Panc1 (cell line): ENCODE results near the gene PTPRA. TPM values are rescaled to one million over a fixed set of nuclear protein-coding genes. Genes with fewer than 3 reads are reported as not detected.

Source experiments
- ATAC-seq: fragments of 200-7000 bp; cut with Tn5 transposase; 2 replicates; pipeline ENCODE4 v1.9.1; 2020; ENCODE audit warnings: mild to moderate bottlenecking, moderate library complexity
- BruUV-seq: library from RNA; stranded (reverse); fragments of 400-500 nt; replicated peaks from 2 replicates; lab custom pipeline; 2021; lab: Mats Ljungman, UMichigan
- CTCF ChIA-PET: fragments of 300-600 bp; sonication (Branson Sonifier 250); formaldehyde crosslinking; loops from one replicate; lab custom pipeline; 2022; ENCODE audit warnings: antibody characterized with exemption; lab: Charles Lee
- POLR2A ChIA-PET: fragments of 300-600 bp; sonication (Branson Sonifier 250); formaldehyde crosslinking; loops from one replicate; lab custom pipeline; 2022; ENCODE audit warnings: antibody characterized with exemption; lab: Charles Lee
- DNase-seq: peaks from one replicate; pipeline ENCODE4 v3.0.0-alpha.2; 2010; ENCODE audit warnings: low read depth, low spot score
- H3K27ac ChIP-seq: 2 replicates; pipeline ENCODE4 v1.5.1; 2011; ENCODE audit warnings: mild to moderate bottlenecking, low read length, inconsistent platforms
- H3K27me3 ChIP-seq: fragments of 200-500 bp; sonication (Bioruptor generic); 2 replicates; pipeline ENCODE4 v1.6.0; 2014; ENCODE audit warnings: low read length, inconsistent platforms; ENCODE audit not compliant: control insufficient read depth, insufficient read depth
- H3K36me3 ChIP-seq: fragments of 200-500 bp; sonication (Bioruptor generic); 2 replicates; pipeline ENCODE4 v1.5.1; 2014; ENCODE audit warnings: inconsistent platforms, mild to moderate bottlenecking, low read length, moderate library complexity; ENCODE audit not compliant: control insufficient read depth, insufficient read depth
- H3K4me1 ChIP-seq: 2 replicates; pipeline ENCODE4 v1.5.1; 2011; ENCODE audit warnings: inconsistent platforms, mild to moderate bottlenecking, low read length, moderate library complexity; ENCODE audit not compliant: control insufficient read depth, insufficient read depth
- H3K4me3 ChIP-seq, 2 experiments: 2 replicates each; pipeline ENCODE4 v1.5.1; 2011 to 2012; ENCODE audit warnings: low read depth in 2 of 2, low read length in 2 of 2, mild to moderate bottlenecking in 2 of 2, inconsistent platforms in 1 of 2, moderate library complexity in 1 of 2
- H3K9me3 ChIP-seq: fragments of 200-500 bp; sonication (Bioruptor generic); 2 replicates; pipeline ENCODE4 v1.5.1; 2014; ENCODE audit warnings: low read depth, mild to moderate bottlenecking, inconsistent platforms, low read length, moderate library complexity; ENCODE audit not compliant: control insufficient read depth, insufficient read depth
- CTCF ChIP-seq: fragments of 450-650 bp; IDR thresholded peaks from 2 replicates; pipeline ENCODE4 v1.5.1; 2017; ENCODE audit warnings: mild to moderate bottlenecking
- POLR2AphosphoS5 ChIP-seq: IDR thresholded peaks from 2 replicates; pipeline ENCODE4 v1.6.1; 2012; ENCODE audit warnings: mild to moderate bottlenecking, low read depth, low read length, moderate library complexity
- REST ChIP-seq, 2 experiments: IDR thresholded peaks; 2 replicates each; pipeline ENCODE4 v1.6.1; 2011 to 2012; ENCODE audit warnings: low read depth in 2 of 2, control low read depth in 1 of 2, low read length in 1 of 2, mild to moderate bottlenecking in 1 of 2, moderate library complexity in 1 of 2; ENCODE audit not compliant: insufficient read depth in 1 of 2
- SIN3A ChIP-seq: IDR thresholded peaks from 2 replicates; pipeline ENCODE4 v1.6.1; 2012; ENCODE audit warnings: low read depth, mild to moderate bottlenecking, low read length, moderate library complexity, borderline replicate concordance; ENCODE audit not compliant: insufficient read depth
- TCF7L2 ChIP-seq: IDR thresholded peaks from 2 replicates; pipeline ENCODE4 v1.6.1; 2011; ENCODE audit warnings: mild to moderate bottlenecking, low read depth, low read length, inconsistent platforms
- in situ Hi-C: cut with HindIII; loops from 2 replicates; pipeline ENCODE4 v1.10.0; 2016; ENCODE audit warnings: low sequenced_read_pairs, low pct_unique_long_range_greater_than_20kb
- intact Hi-C: fragments of 100-400 bp; cut with micrococcal nuclease; formaldehyde crosslinking; loops from one replicate; pipeline ENCODE4 v1.10.0; 2022; ENCODE audit not compliant: unreplicated experiment
- total RNA-seq: library from RNA; stranded (reverse); gene quantifications from one replicate; pipeline ENCODE4 v1.2.1, GENCODE V29; 2021; ENCODE audit not compliant: unreplicated experiment

PTPRA gene
- total RNA-seq, 1 experiment from 2014 or later: 56.6 TPM

- H3K36me3 ChIP-seq: no peaks in the 10 kb centered on the region
- TF ChIP-seq REST (IDR thresholded peaks at IDR 0.05; ENCODE audit: insufficient read depth in 1 of 2, low read depth in 2 of 2, low read length in 1 of 2) (no peak), POLR2AphosphoS5 (no peak), SIN3A (no peak), TCF7L2 (no peak), CTCF (no peak)
- ChIA-PET POLR2A (no interaction called here), CTCF (no interaction called here)
- H3K27me3 ChIP-seq: peaks cover 11% of the 10 kb centered on the region; the same call in 1 of the 2 replicates
- no peak overlapping the region for H3K4me3 ChIP-seq
- ATAC-seq (no peak), DNase-seq (no peak)
- H3K27ac ChIP-seq: no peak overlapping the region
- in situ Hi-C loops: no loop called here
- H3K4me1 ChIP-seq: no peaks in the 10 kb centered on the region
- no peaks in the 10 kb centered on the region for H3K9me3 ChIP-seq
- intact Hi-C loops: no loop called here
- no TSS peak for BruUV-seq
Measured at GRCh38 chr20:2825761-2826160, 47.5 kb upstream of the PTPRA start.

- ChIA-PET CTCF (interaction anchor here (0.7 kb wide), 1 partner anchor 22 kb away, joined by 4 read pairs; no protein-coding TSS in a partner anchor), POLR2A (no interaction called here)
- Histone ChIP-seq H3K27ac (no peak overlapping the region), H3K36me3 (no peaks in the 10 kb centered on the region), H3K27me3 (peaks cover 11% of the 10 kb centered on the region; the same call in 1 of the 2 replicates), H3K4me1 (no peaks in the 10 kb centered on the region), H3K4me3 (no peak overlapping the region), H3K9me3 (no peaks in the 10 kb centered on the region)
- DNase-seq: no peak
- TF ChIP-seq SIN3A (no peak), POLR2AphosphoS5 (no peak), CTCF (no peak), REST (IDR thresholded peaks at IDR 0.05; ENCODE audit: insufficient read depth in 1 of 2, low read depth in 2 of 2, low read length in 1 of 2) (no peak), TCF7L2 (no peak)
- ATAC-seq: no peak
- in situ Hi-C loops (no loop called here), intact Hi-C loops (no loop called here)
- BruUV-seq: no TSS peak
Measured at GRCh38 chr20:2826655-2827054, 46.6 kb upstream of the PTPRA start.
